Measurements from ENCODE around the gene FUCA1. TPM values are rescaled to one million over a fixed set of nuclear protein-coding genes. Genes with fewer than 3 reads are reported as not detected.

FUCA1 gene
- total RNA-seq, 1 experiment from 2014 or later = 20.3 TPM

GRCh38 chr1:23911921-23912320, 43.8 kb upstream of the FUCA1 start:
- BruUV-seq (replicated peaks) = no TSS peak
- no peaks in the 10 kb centered on the region for H3K9me3 ChIP-seq (ENCODE audit: low read length)

GRCh38 chr1:23910553-23911246, 42.6 kb upstream of the FUCA1 start:
- no peak overlapping the region for H2AFZ ChIP-seq (ENCODE audit: low read length)
- no peak for ATAC-seq
- no peaks in the 10 kb centered on the region for H3K36me3 ChIP-seq (ENCODE audit: low read depth, low read length)
- H3K79me2 ChIP-seq (ENCODE audit: low read length) = no peaks in the 10 kb centered on the region
- no peaks in the 10 kb centered on the region for H4K20me1 ChIP-seq (ENCODE audit: low read length)
- DNase-seq = no peak
- H3F3A ChIP-seq (ENCODE audit: low read length, unreplicated experiment) = no peaks in the 10 kb centered on the region
- no peak overlapping the region for H3K27ac ChIP-seq (ENCODE audit: low read length)
- no peak for TF ChIP-seq EZH2 (IDR thresholded peaks at IDR 0.05; ENCODE audit: low read length, unreplicated experiment)
- TF ChIP-seq CTCF (conservative IDR thresholded peaks at IDR 0.05; ENCODE audit: low read depth, low read length) = no peak
- TF ChIP-seq EZH2phosphoT487 (IDR thresholded peaks at IDR 0.05; ENCODE audit: borderline replicate concordance, low read length) = no peak
- no peak overlapping the region for H3K4me2 ChIP-seq (ENCODE audit: low read length)
- no peak overlapping the region for H3K4me3 ChIP-seq (ENCODE audit: low read length)
- ChIA-PET CTCF (interaction anchor here (0.6 kb wide), 1 partner anchor 121 kb away, joined by 3 read pairs; no protein-coding TSS in a partner anchor), POLR2A (ENCODE audit: unreplicated experiment) (interaction anchor here (0.5 to 0.7 kb wide), 2 partner anchors 42 to 86 kb away, joined by 10 to 15 read pairs; no protein-coding TSS in a partner anchor)
- H3K9ac ChIP-seq (ENCODE audit: low read length) = no peak overlapping the region
- H3K9me3 ChIP-seq (ENCODE audit: low read length) = no peaks in the 10 kb centered on the region
- H3K4me1 ChIP-seq (ENCODE audit: insufficient read depth, low read length) = 0 out of 2 replicates have a peak, but pooled peaks cover 5% of the 10 kb centered on the region
- H3K27me3 ChIP-seq (ENCODE audit: low read length) = no peaks in the 10 kb centered on the region
- intact Hi-C loops (cut with micrococcal nuclease) = no loop called here
- no peaks in the 10 kb centered on the region for H3K9me2 ChIP-seq (replicated peaks; ENCODE audit: low read length)
- BruUV-seq (replicated peaks) = no TSS peak

More at GRCh38 chr1:23911921-23912320, 43.8 kb upstream of the FUCA1 start:
- Histone ChIP-seq H4K20me1 (ENCODE audit: low read length) (no peaks in the 10 kb centered on the region), H3K27me3 (ENCODE audit: low read length) (no peaks in the 10 kb centered on the region), H3K9ac (ENCODE audit: low read length) (no peak overlapping the region), H3K9me2 (replicated peaks; ENCODE audit: low read length) (no peaks in the 10 kb centered on the region), H3K4me2 (ENCODE audit: low read length) (no peak overlapping the region), H3K79me2 (ENCODE audit: low read length) (no peaks in the 10 kb centered on the region), H2AFZ (ENCODE audit: low read length) (no peak overlapping the region), H3K27ac (ENCODE audit: low read length) (no peak overlapping the region), H3K4me3 (ENCODE audit: low read length) (no peak overlapping the region), H3F3A (ENCODE audit: low read length, unreplicated experiment) (no peaks in the 10 kb centered on the region), H3K36me3 (ENCODE audit: low read depth, low read length) (no peaks in the 10 kb centered on the region), H3K4me1 (ENCODE audit: insufficient read depth, low read length) (0 out of 2 replicates have a peak, but pooled peaks cover 5% of the 10 kb centered on the region)
- ChIA-PET POLR2A (ENCODE audit: unreplicated experiment) (no interaction called here), CTCF (no interaction called here)
- ATAC-seq = no peak
- TF ChIP-seq EZH2 (IDR thresholded peaks at IDR 0.05; ENCODE audit: low read length, unreplicated experiment) (no peak), EZH2phosphoT487 (IDR thresholded peaks at IDR 0.05; ENCODE audit: borderline replicate concordance, low read length) (no peak), CTCF (conservative IDR thresholded peaks at IDR 0.05; ENCODE audit: low read depth, low read length) (no peak)
- DNase-seq = no peak
- intact Hi-C loops (cut with micrococcal nuclease) = no loop called here

GRCh38 chr1:23910144-23910543, 42.1 kb upstream of the FUCA1 start:
- Histone ChIP-seq H3K79me2 (ENCODE audit: low read length) (no peaks in the 10 kb centered on the region), H2AFZ (ENCODE audit: low read length) (no peak overlapping the region), H3K36me3 (ENCODE audit: low read depth, low read length) (no peaks in the 10 kb centered on the region), H3K4me2 (ENCODE audit: low read length) (no peak overlapping the region), H3K27ac (ENCODE audit: low read length) (no peak overlapping the region), H3K9ac (ENCODE audit: low read length) (no peak overlapping the region), H3F3A (ENCODE audit: low read length, unreplicated experiment) (no peaks in the 10 kb centered on the region), H4K20me1 (ENCODE audit: low read length) (no peaks in the 10 kb centered on the region), H3K4me1 (ENCODE audit: insufficient read depth, low read length) (0 out of 2 replicates have a peak, but pooled peaks cover 5% of the 10 kb centered on the region), H3K27me3 (ENCODE audit: low read length) (no peaks in the 10 kb centered on the region), H3K9me3 (ENCODE audit: low read length) (no peaks in the 10 kb centered on the region), H3K9me2 (replicated peaks; ENCODE audit: low read length) (no peaks in the 10 kb centered on the region), H3K4me3 (ENCODE audit: low read length) (no peak overlapping the region)
- intact Hi-C loops (cut with micrococcal nuclease) = no loop called here
- no peak for TF ChIP-seq EZH2phosphoT487 (IDR thresholded peaks at IDR 0.05; ENCODE audit: borderline replicate concordance, low read length)
- no peak for TF ChIP-seq CTCF (conservative IDR thresholded peaks at IDR 0.05; ENCODE audit: low read depth, low read length)
- TF ChIP-seq EZH2 (IDR thresholded peaks at IDR 0.05; ENCODE audit: low read length, unreplicated experiment) = no peak
- DNase-seq (no peak), ATAC-seq (no peak)
- BruUV-seq (replicated peaks) = no TSS peak
- POLR2A ChIA-PET (ENCODE audit: unreplicated experiment) = interaction anchor here (0.5 to 0.7 kb wide), 2 partner anchors 43 to 86 kb away, joined by 10 to 15 read pairs; no protein-coding TSS in a partner anchor
- CTCF ChIA-PET = interaction anchor here (0.6 to 0.7 kb wide), 2 partner anchors 120 to 138 kb away, joined by 3 read pairs; no protein-coding TSS in a partner anchor

All from PC-3 (cell line).